OCI-LY7 (cell line): Measurements from ENCODE around the gene IKBIP.

Source experiments
- CTCF ChIP-seq: fragments of 200-600 bp; sonication (generic); conservative IDR thresholded peaks from 2 replicates; pipeline ENCODE4 v1.5.1; 2014; ENCODE audit warnings: mild to moderate bottlenecking, antibody characterized with exemption, low read length, moderate library complexity, mixed read lengths
- EZH2phosphoT487 ChIP-seq: fragments of 200-600 bp; sonication (generic); IDR thresholded peaks from 2 replicates; pipeline ENCODE4 v1.6.1; 2018; ENCODE audit warnings: low read depth, borderline replicate concordance, mild to moderate bottlenecking, mixed run types, antibody characterized with exemption, low read length, moderate library complexity, mixed read lengths

GRCh38 chr12:98674841-98675240, 30.3 kb upstream of the IKBIP start:
- TF ChIP-seq CTCF, result no peak
- TF ChIP-seq EZH2phosphoT487, result no peak
